ENCODE data around the gene CCDC175. TPM values are rescaled to one million over a fixed set of nuclear protein-coding genes. Genes with fewer than 3 reads are reported as not detected.
A peak's percentile ranks its signal among the peaks of the same experiment; 100 is the strongest.

The CCDC175 gene
- total and polyA plus RNA-seq, 10 of the 15 experiments (the other 5 are each of a cell fraction or from before 2014, with no cell fraction given): not detected

DNA sequence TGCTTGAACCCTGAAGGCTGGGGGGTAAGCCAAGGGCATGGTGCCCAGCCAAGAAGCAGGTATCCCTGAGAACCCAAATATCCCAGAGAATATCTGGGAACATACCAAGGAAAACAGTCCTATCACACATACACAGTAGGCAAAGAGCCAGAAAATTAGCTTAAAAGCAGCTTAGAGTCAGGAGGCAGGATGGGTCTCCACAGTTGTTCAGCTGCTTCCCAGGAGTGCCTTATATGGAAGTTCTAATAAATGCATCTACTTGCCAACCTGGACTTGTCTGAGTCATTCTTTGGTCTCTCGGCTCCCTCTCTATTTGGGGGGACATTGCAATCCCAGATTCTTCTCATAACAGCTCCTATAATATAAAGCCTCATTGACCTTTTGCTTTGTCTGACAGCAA lies 102.4 kb downstream of the CCDC175 start (continued):
- TF ChIP-seq, protein P1, sequence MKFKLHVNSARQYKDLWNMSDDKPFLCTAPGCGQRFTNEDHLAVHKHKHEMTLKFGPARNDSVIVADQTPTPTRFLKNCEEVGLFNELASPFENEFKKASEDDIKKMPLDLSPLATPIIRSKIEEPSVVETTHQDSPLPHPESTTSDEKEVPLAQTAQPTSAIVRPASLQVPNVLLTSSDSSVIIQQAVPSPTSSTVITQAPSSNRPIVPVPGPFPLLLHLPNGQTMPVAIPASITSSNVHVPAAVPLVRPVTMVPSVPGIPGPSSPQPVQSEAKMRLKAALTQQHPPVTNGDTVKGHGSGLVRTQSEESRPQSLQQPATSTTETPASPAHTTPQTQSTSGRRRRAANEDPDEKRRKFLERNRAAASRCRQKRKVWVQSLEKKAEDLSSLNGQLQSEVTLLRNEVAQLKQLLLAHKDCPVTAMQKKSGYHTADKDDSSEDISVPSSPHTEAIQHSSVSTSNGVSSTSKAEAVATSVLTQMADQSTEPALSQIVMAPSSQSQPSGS (IDR thresholded peaks at IDR 0.05; ENCODE audit: low read length): no peak

DNA sequence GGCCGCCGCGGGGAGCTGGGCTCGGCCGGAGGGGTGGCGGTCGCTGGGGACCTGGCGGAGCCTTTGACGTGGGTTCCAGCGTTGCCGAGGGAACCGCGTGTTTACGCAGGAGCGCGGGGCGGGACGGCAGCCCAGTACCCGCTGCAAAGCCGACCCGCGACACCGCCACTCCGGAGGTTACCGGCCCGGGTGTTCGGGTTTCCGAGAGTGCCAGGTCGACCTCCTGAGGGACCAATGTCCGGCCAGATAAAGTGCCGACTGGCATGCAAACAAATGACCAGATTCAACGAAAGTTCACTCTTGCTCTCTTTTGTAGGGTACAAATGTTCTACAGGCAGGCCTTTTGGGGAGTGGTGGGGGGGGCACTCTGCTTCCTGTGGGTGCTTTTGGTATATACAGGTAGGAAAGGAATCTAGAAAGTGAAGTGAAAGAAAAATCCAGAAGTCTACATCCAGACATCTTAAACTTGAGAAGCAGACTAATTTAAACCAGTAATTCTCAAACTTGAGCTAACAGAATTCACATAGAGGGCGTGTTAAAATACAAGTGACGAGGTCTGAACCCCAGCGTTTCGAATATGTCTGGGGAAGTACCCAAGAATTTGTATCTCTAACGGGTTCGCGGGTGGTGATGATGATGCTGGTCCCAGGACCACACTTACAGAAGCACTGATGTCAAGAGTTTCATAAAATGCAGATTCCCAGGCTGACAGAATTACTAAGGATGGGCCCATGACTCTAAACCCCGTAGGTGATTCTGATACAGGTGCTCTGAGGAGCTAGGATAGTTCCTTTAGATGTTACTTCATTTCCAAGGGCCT lies 111.1 kb downstream of the CCDC175 start, which contains the start of gene GPR135:
Gene GPR135 (minus strand): TSS at position 65 of the 820 bp plus-strand sequence. CDS start 154 bp downstream, outside the sequence.
- H4K20me1 ChIP-seq (ENCODE audit: control insufficient read depth, insufficient read depth): no peaks in the 10 kb centered on the region
- H3K4me1 ChIP-seq (ENCODE audit: control insufficient read depth, insufficient read depth, low read length): peaks cover 10% of the 10 kb centered on the region
- peak within 1 kb of the TSS; percentile 84 for H2AFZ ChIP-seq (ENCODE audit: control insufficient read depth, low read depth, low read length)
- peak within 1 kb of the TSS; percentile 60; the same call in 1 of the 2 replicates for H3K4me3 ChIP-seq
- FAIRE-seq (no peak), DNase-seq (ENCODE audit: low read depth, low spot score) (no peak), ATAC-seq (no peak)
- no TSS peak for BruUV-seq (replicated peaks)
- no peaks in the 10 kb centered on the region for H3K79me2 ChIP-seq (ENCODE audit: control insufficient read depth, insufficient read depth, low read length)
- peak within 1 kb of the TSS; percentile 97 for H3K4me2 ChIP-seq (ENCODE audit: control insufficient read depth, insufficient read depth)
- H3K9me3 ChIP-seq (replicated peaks; ENCODE audit: control insufficient read depth, insufficient read depth, low read length): no peaks in the 10 kb centered on the region
- H3K9ac ChIP-seq (ENCODE audit: control insufficient read depth, insufficient read depth, low read length): no peak within 1 kb of the TSS; the same call in 1 of the 2 replicates
- RAD21 ChIA-PET (ENCODE audit: unreplicated experiment): interaction anchor here (0.5 kb wide), 1 partner anchor 106 kb away, joined by 3 read pairs; no protein-coding TSS in a partner anchor
- peaks cover 0 to 3% of the 10 kb centered on the region in 2 experiments; a peak in 1 of 4 replicates for H3K36me3 ChIP-seq (ENCODE audit: control insufficient read depth in 2 of 2, insufficient read depth in 2 of 2, low read length in 1 of 2)
- H3K27ac ChIP-seq (ENCODE audit: control insufficient read depth, insufficient read depth): no peak within 1 kb of the TSS
- POLR2A ChIA-PET: interaction anchor here (1.9 kb wide), 1 partner anchor 18 kb away, joined by 6 read pairs; the partner anchor contains the start of genes JKAMP and L3HYPDH
- CTCF ChIA-PET: interaction anchor here (0.5 to 1.2 kb wide), 4 partner anchors 9 to 1109 kb away, joined by 3 read pairs; partner anchors contain the start of genes JKAMP and L3HYPDH
- SMC1A ChIA-PET (ENCODE audit: uncharacterized antibody, unreplicated experiment): interaction anchor here (1.4 kb wide), 1 partner anchor 15 kb away, joined by 3 read pairs; no protein-coding TSS in a partner anchor
- no peaks in the 10 kb centered on the region for H3K27me3 ChIP-seq (replicated peaks in 1 of 2; ENCODE audit: control insufficient read depth in 2 of 2, insufficient read depth in 2 of 2, low read length in 1 of 2)
- TF ChIP-seq CUX1 (IDR thresholded peaks at IDR 0.05; ENCODE audit: insufficient replicate concordance, low read depth, low read length): no peak
- no peak for TF ChIP-seq EZH2 (IDR thresholded peaks at IDR 0.05; ENCODE audit: borderline replicate concordance, control insufficient read depth, low read depth, low read length)
- no peak for TF ChIP-seq TAF1 (IDR thresholded peaks at IDR 0.05; ENCODE audit: borderline replicate concordance, low read depth, low read length)
- no peak for TF ChIP-seq ATF7 (IDR thresholded peaks at IDR 0.05; ENCODE audit: low read depth)
- TF ChIP-seq KAT2A (conservative IDR thresholded peaks at IDR 0.05; ENCODE audit: control insufficient read depth, low read depth, low read length): no peak
- no peak for TF ChIP-seq ZNF384 (IDR thresholded peaks at IDR 0.05; ENCODE audit: borderline replicate concordance, low read depth, low read length)
- intact Hi-C loops (cut with micrococcal nuclease; ENCODE audit: unreplicated experiment) (no loop called here), in situ Hi-C loops (cut with MboI) (no loop called here)
- 20% methylated on average over 36 of the region's 40 CpGs for whole genome bisulfite sequencing (ENCODE audit: insufficient coverage, insufficient replicate concordance, low lambda C conversion rate, missing lambda C conversion rate)

Measured in GM12878 (cell line).